HepG2 (cell line): ENCODE measurements around the gene LAPTM4A. TPM values are rescaled to one million over a fixed set of nuclear protein-coding genes. Genes with fewer than 3 reads are reported as not detected.

ENCODE experiments used
- ATF3 ChIP-seq: sonication (generic); formaldehyde crosslinking; IDR thresholded peaks from 2 replicates; pipeline ENCODE4 v1.4.0; 2020; ENCODE audit warnings: missing genetic modification reagents
- CBX2 ChIP-seq, 2 experiments: fragments of 200-600 bp in 1 of 2; sonication (generic); formaldehyde crosslinking in 1 of 2; IDR thresholded peaks; 2 replicates each; pipeline versions ENCODE4 v1.7.0 to v1.8.1; 2018 to 2022; ENCODE audit warnings: low read depth in 2 of 2, low read length in 1 of 2, mild to moderate bottlenecking in 1 of 2, missing genetic modification reagents in 1 of 2
- E2F1 ChIP-seq: sonication (generic); formaldehyde crosslinking; IDR thresholded peaks from 2 replicates; pipeline ENCODE4 v1.5.0; 2020; ENCODE audit warnings: missing genetic modification reagents
- KLF12 ChIP-seq: sonication (generic); formaldehyde crosslinking; IDR thresholded peaks from 2 replicates; pipeline ENCODE4 v1.4.0; 2020; ENCODE audit warnings: missing genetic modification reagents, borderline replicate concordance
- MXI1 ChIP-seq: IDR thresholded peaks from 3 replicates; pipeline ENCODE4 v1.6.1; 2012; ENCODE audit warnings: low read depth, low read length, inconsistent platforms, borderline replicate concordance
- NCOA1 ChIP-seq: sonication (generic); formaldehyde crosslinking; IDR thresholded peaks from 2 replicates; pipeline ENCODE4 v1.9.0; 2021; ENCODE audit warnings: missing genetic modification reagents
- NONO ChIP-seq, 2 experiments: fragments of 450-650 bp in 1 of 2; sonication (generic) in 1 of 2; formaldehyde crosslinking in 1 of 2; IDR thresholded peaks in 1 of 2; conservative IDR thresholded peaks in 1 of 2; 2 replicates each; pipeline versions ENCODE4 v1.6.1 to v1.8.0; 2017 to 2022; ENCODE audit warnings: mild to moderate bottlenecking in 1 of 2, missing genetic modification reagents in 1 of 2, moderate library complexity in 1 of 2
- NR0B2 ChIP-seq: sonication (generic); formaldehyde crosslinking; IDR thresholded peaks from 2 replicates; pipeline ENCODE4 v1.4.0; 2020; ENCODE audit warnings: mild to moderate bottlenecking, missing genetic modification reagents
- NR2C2 ChIP-seq: sonication (generic); formaldehyde crosslinking; IDR thresholded peaks from 2 replicates; pipeline ENCODE4 v1.4.0; 2020; ENCODE audit warnings: missing genetic modification reagents, mild to moderate bottlenecking, moderate library complexity, borderline replicate concordance
- NR2F1 ChIP-seq, 2 experiments: fragments of 450-650 bp in 1 of 2; formaldehyde crosslinking in 1 of 2; IDR thresholded peaks; 2 replicates each; pipeline versions ENCODE4 v1.5.0 to v1.6.1; 2016 to 2020; ENCODE audit warnings: mild to moderate bottlenecking in 1 of 2, missing compliant biosample characterization in 1 of 2, missing genetic modification reagents in 1 of 2, moderate library complexity in 1 of 2
- PATZ1 ChIP-seq: sonication (generic); formaldehyde crosslinking; IDR thresholded peaks from 2 replicates; pipeline ENCODE4 v1.4.0; 2020; ENCODE audit warnings: missing genetic modification reagents
- REPIN1 ChIP-seq: sonication (generic); formaldehyde crosslinking; IDR thresholded peaks from 2 replicates; pipeline ENCODE4 v1.8.0; 2022; ENCODE audit warnings: missing genetic modification reagents, low read depth, mild to moderate bottlenecking, borderline replicate concordance
- SALL2 ChIP-seq: sonication (generic); formaldehyde crosslinking; IDR thresholded peaks from 2 replicates; pipeline ENCODE4 v1.8.1; 2023; ENCODE audit warnings: mild to moderate bottlenecking, missing genetic modification reagents, inconsistent platforms
- SIX4 ChIP-seq: sonication (generic); formaldehyde crosslinking; IDR thresholded peaks from 2 replicates; pipeline ENCODE4 v1.4.0; 2020; ENCODE audit warnings: missing genetic modification reagents
- SMC3 ChIP-seq: IDR thresholded peaks from 2 replicates; pipeline ENCODE4 v1.6.1; 2011; ENCODE audit warnings: low read length, improper control_type of control experiment
- ZFP36 ChIP-seq: fragments of 150-350 bp; IDR thresholded peaks from 2 replicates; pipeline ENCODE4 v1.6.1; 2018; ENCODE audit warnings: borderline replicate concordance, low read length, low read depth; ENCODE audit not compliant: partially characterized antibody
- ZFP91 ChIP-seq: sonication (generic); formaldehyde crosslinking; IDR thresholded peaks from 2 replicates; pipeline ENCODE4 v1.9.0; 2022; ENCODE audit warnings: missing genetic modification reagents, mild to moderate bottlenecking, borderline replicate concordance
- ZNF484 ChIP-seq: sonication (generic); formaldehyde crosslinking; IDR thresholded peaks from 2 replicates; pipeline ENCODE4 v1.5.1; 2020; ENCODE audit warnings: mild to moderate bottlenecking, low read depth, missing genetic modification reagents, borderline replicate concordance
- ZNF546 ChIP-seq: sonication (generic); formaldehyde crosslinking; conservative IDR thresholded peaks from 2 replicates; pipeline ENCODE4 v1.8.1; 2023; ENCODE audit warnings: mild to moderate bottlenecking, missing genetic modification reagents
- ZNF562 ChIP-seq: sonication (generic); formaldehyde crosslinking; IDR thresholded peaks from 2 replicates; pipeline ENCODE4 v1.8.0; 2022; ENCODE audit warnings: missing genetic modification reagents, borderline replicate concordance
- ZNF724P ChIP-seq: sonication (generic); formaldehyde crosslinking; IDR thresholded peaks from 2 replicates; pipeline ENCODE4 v1.8.0; 2022; ENCODE audit warnings: missing genetic modification reagents, borderline replicate concordance
- polyA plus RNA-seq, 8 experiments: library from polyadenylated mRNA; depleted of rRNA in 3 of 8; stranded (reverse) in 7 of 8; unstranded in 1 of 8; fragments of >200 nt; fragmentation: Illumina TruSeq in 4 of 8; extraction: Trizol in 4 of 8; gene quantifications; 2 replicates each; pipeline versions ENCODE4 v1.2.1 to v1.2.3, GENCODE V29; 2011 to 2016; ENCODE audit warnings: low read depth in 4 of 8, missing spikeins in 1 of 8, mixed read lengths in 1 of 8; ENCODE audit not compliant: insufficient read depth in 1 of 8
- total RNA-seq, 5 experiments: library from RNA; depleted of rRNA; stranded (reverse); fragments of >200 nt; fragmentation: Illumina TruSeq; extraction: Trizol; gene quantifications; 2 replicates each; pipeline ENCODE4 v1.2.3, GENCODE V29; 2016; ENCODE audit warnings: low read depth in 1 of 5

Gene LAPTM4A
- total and polyA plus RNA-seq, 2 of the 13 experiments (the other 11 are each of a cell fraction or from before 2014, with no cell fraction given) = 116 to 558 TPM

GRCh38 chr2:20093263-20094141 is 42.1 kb upstream of the LAPTM4A start (continued):
- TF ChIP-seq NR0B2 (CRISPR knock-in tag) = no peak
- TF ChIP-seq NR2C2 (CRISPR knock-in tag) = peak; percentile 77; the same call in 1 of the 2 replicates
- no peak for TF ChIP-seq ZNF546 (CRISPR knock-in tag)
- no peak for TF ChIP-seq CBX2 (IDR thresholded peaks at IDR 0.05; ENCODE audit: low read depth, low read length)
- no peak for TF ChIP-seq CBX2 (CRISPR knock-in tag; IDR thresholded peaks at IDR 0.05; ENCODE audit: low read depth)
- no peak for TF ChIP-seq SALL2
- no peak for TF ChIP-seq ATF3 (CRISPR knock-in tag)
- TF ChIP-seq E2F1 (CRISPR knock-in tag) = no peak
- no peak for TF ChIP-seq ZFP36
- no peak for TF ChIP-seq NONO (IDR thresholded peaks at IDR 0.05)
- peak; percentile 65; the same call in 1 of the 2 replicates for TF ChIP-seq NONO (CRISPR knock-in tag; conservative IDR thresholded peaks at IDR 0.05)
- TF ChIP-seq ZNF484 (CRISPR knock-in tag) = no peak
- TF ChIP-seq ZNF562 = no peak
- peak; percentile 53; the same call in 1 of the 2 replicates for TF ChIP-seq NCOA1 (CRISPR knock-in tag)
- peak; percentile 99 for TF ChIP-seq SMC3
- TF ChIP-seq MXI1 = peak; percentile 59; the same call in 1 of the 3 replicates
- TF ChIP-seq KLF12 (CRISPR knock-in tag) = no peak
- peak; percentile 92; the same call in 1 of the 2 replicates for TF ChIP-seq REPIN1
- TF ChIP-seq NR2F1 (CRISPR knock-in tag; IDR thresholded peaks at IDR 0.05) = peak; percentile 72 to 76
- peak; percentile 39; the same call in 1 of the 2 replicates for TF ChIP-seq SIX4 (CRISPR knock-in tag)
- TF ChIP-seq ZFP91 (CRISPR knock-in tag) = peak; percentile 93
- peak; percentile 65 for TF ChIP-seq PATZ1 (CRISPR knock-in tag)
- TF ChIP-seq ZNF724P = no peak
